HCT116 (cell line): ENCODE data around the gene DLG5. TPM values are rescaled to one million over a fixed set of nuclear protein-coding genes. Genes with fewer than 3 reads are reported as not detected.
"Not testable (repeated sequence)": the region's sequence is repeated elsewhere in the genome, so short reads cannot be mapped to it uniquely, and the experiment has no call there.

ENCODE experiments used
- ATAC-seq: fragments of 200-7000 bp; cut with Tn5 transposase; 2 replicates; pipeline ENCODE4 v1.9.1; 2020; ENCODE audit warnings: mild to moderate bottlenecking, moderate library complexity
- BruUV-seq: library from RNA; stranded (reverse); fragments of 400-500 nt; replicated peaks from 2 replicates; lab custom pipeline; 2021; lab: Mats Ljungman, UMichigan
- CTCF ChIA-PET: fragments of 300-600 bp; sonication (Branson Sonifier 250); formaldehyde crosslinking; loops from one replicate; lab custom pipeline; 2021; ENCODE audit warnings: antibody characterized with exemption; lab: Charles Lee
- POLR2A ChIA-PET: fragments of 300-600, 350-600 bp; sonication (Branson Sonifier 250); formaldehyde crosslinking; loops from one replicate; lab custom pipeline; 2021; ENCODE audit warnings: antibody characterized with exemption; lab: Charles Lee
- RAD21 ChIA-PET, 2 experiments: fragments of 300-600 bp; sonication (Branson Sonifier 250); formaldehyde crosslinking; loops; one replicate each; lab custom pipeline; 2023; ENCODE audit warnings: low total read pairs in 2 of 2; ENCODE audit not compliant: uncharacterized antibody in 2 of 2, unreplicated experiment in 2 of 2, low non-redundant PET in 1 of 2; lab: Charles Lee
- DNase-seq: peaks from one replicate; pipeline ENCODE4 v3.0.0-alpha.2; 2010; ENCODE audit warnings: low read depth, low spot score
- H2AFZ ChIP-seq: fragments of 200-600 bp; shearing (Covaris generic), sonication (generic); 2 replicates; pipeline ENCODE4 v1.6.1; 2017; ENCODE audit warnings: low read depth, mixed run types, mixed read lengths, antibody characterized with exemption, low read length; ENCODE audit not compliant: poor library complexity, severe bottlenecking
- H3K27ac ChIP-seq: 2 replicates; pipeline ENCODE4 v1.5.1; 2012; ENCODE audit warnings: low read depth, low read length
- H3K27me3 ChIP-seq: fragments of 200-600 bp; sonication (generic); 2 replicates; pipeline ENCODE4 v1.6.1; 2016; ENCODE audit warnings: mixed run types, low read length, mixed read lengths; ENCODE audit not compliant: insufficient read depth
- H3K36me3 ChIP-seq, 2 experiments: fragments of 200-500 bp in 1 of 2; fragments of 200-600 bp in 1 of 2; sonication (Bioruptor generic) in 1 of 2; sonication (generic) in 1 of 2; 2 replicates each; pipeline versions ENCODE4 v1.5.1 to v1.6.1; 2014 to 2016; ENCODE audit warnings: low read length in 2 of 2, inconsistent platforms in 1 of 2, mixed read lengths in 1 of 2, mixed run types in 1 of 2; ENCODE audit not compliant: insufficient read depth in 2 of 2, control insufficient read depth in 1 of 2
- H3K4me1 ChIP-seq, 2 experiments: fragments of 200-600 bp in 1 of 2; sonication (generic) in 1 of 2; 2 replicates each; pipeline versions ENCODE4 v1.5.1 to v1.6.1; 2012 to 2017; ENCODE audit warnings: low read length in 2 of 2, inconsistent platforms in 1 of 2, mild to moderate bottlenecking in 1 of 2, mixed read lengths in 1 of 2, mixed run types in 1 of 2, moderate library complexity in 1 of 2; ENCODE audit not compliant: insufficient read depth in 2 of 2, control insufficient read depth in 1 of 2
- H3K4me2 ChIP-seq: fragments of 200-600 bp; sonication (generic); 2 replicates; pipeline ENCODE4 v1.6.1; 2017; ENCODE audit warnings: mixed run types, low read length, mixed read lengths
- H3K4me3 ChIP-seq, 2 experiments: fragments of 200-600 bp in 1 of 2; sonication (generic) in 1 of 2; replicated peaks in 1 of 2; 2 replicates each; pipeline ENCODE4 v1.5.1; 2011 to 2016; ENCODE audit warnings: low read length in 2 of 2, control low read depth in 1 of 2, low read depth in 1 of 2, mild to moderate bottlenecking in 1 of 2, mixed read lengths in 1 of 2, mixed run types in 1 of 2
- H3K79me2 ChIP-seq: fragments of 200-600 bp; sonication (generic); 2 replicates; pipeline ENCODE4 v1.6.1; 2017; ENCODE audit warnings: mild to moderate bottlenecking, mixed run types, low read length, moderate library complexity, mixed read lengths; ENCODE audit not compliant: insufficient read depth
- H3K9ac ChIP-seq: fragments of 200-600 bp; sonication (generic); 2 replicates; pipeline ENCODE4 v1.6.1; 2016; ENCODE audit warnings: low read length, mixed read lengths
- H3K9me2 ChIP-seq: fragments of 200-600 bp; sonication (generic), shearing (Covaris generic); 2 replicates; pipeline ENCODE4 v1.6.1; 2017; ENCODE audit warnings: mixed run types, mild to moderate bottlenecking, moderate library complexity; ENCODE audit not compliant: insufficient read depth
- H3K9me3 ChIP-seq, 2 experiments: fragments of 200-500 bp in 1 of 2; fragments of 200-600 bp in 1 of 2; sonication (Bioruptor generic) in 1 of 2; sonication (generic) in 1 of 2; 2 replicates each; pipeline ENCODE4 v1.6.1; 2014 to 2017; ENCODE audit warnings: low read length in 2 of 2, mixed read lengths in 2 of 2, inconsistent platforms in 1 of 2, low read depth in 1 of 2, mild to moderate bottlenecking in 1 of 2, mixed run types in 1 of 2, moderate library complexity in 1 of 2; ENCODE audit not compliant: control insufficient read depth in 1 of 2, insufficient read depth in 1 of 2
- H4K20me1 ChIP-seq: fragments of 200-600 bp; sonication (generic), shearing (Covaris generic); 2 replicates; pipeline ENCODE4 v1.6.1; 2017; ENCODE audit warnings: mixed run types, mild to moderate bottlenecking, moderate library complexity; ENCODE audit not compliant: insufficient read depth
- ATF3 ChIP-seq: IDR thresholded peaks from 2 replicates; pipeline ENCODE4 v1.6.1; 2012
- CEBPB ChIP-seq: IDR thresholded peaks from 2 replicates; pipeline ENCODE4 v1.6.1; 2012; ENCODE audit warnings: low read depth
- CTCF ChIP-seq, 3 experiments: fragments of 200-600 bp in 1 of 3; sonication (generic) in 1 of 3; IDR thresholded peaks in 2 of 3; conservative IDR thresholded peaks in 1 of 3; 2 replicates each; pipeline ENCODE4 v1.5.1; 2012 to 2017; ENCODE audit warnings: low read depth in 2 of 3, low read length in 2 of 3, antibody characterized with exemption in 1 of 3, borderline replicate concordance in 1 of 3, control low read depth in 1 of 3, mild to moderate bottlenecking in 1 of 3, mixed read lengths in 1 of 3, mixed run types in 1 of 3, moderate library complexity in 1 of 3; ENCODE audit not compliant: insufficient read depth in 1 of 3
- ELF1 ChIP-seq: IDR thresholded peaks from 2 replicates; pipeline ENCODE4 v1.6.1; 2012; ENCODE audit warnings: low read depth, borderline replicate concordance
- POLR2A ChIP-seq: IDR thresholded peaks from 2 replicates; pipeline ENCODE4 v1.7.0; 2011; ENCODE audit warnings: borderline replicate concordance; ENCODE audit not compliant: insufficient read depth, insufficient read length; ENCODE audit errors: extremely low read depth
- POLR2AphosphoS5 ChIP-seq: IDR thresholded peaks from 2 replicates; pipeline ENCODE4 v1.6.1; 2011; ENCODE audit warnings: mild to moderate bottlenecking, low read depth, low read length, moderate library complexity
- RAD21 ChIP-seq: IDR thresholded peaks from 2 replicates; pipeline ENCODE4 v1.6.1; 2012; ENCODE audit warnings: low read depth, mild to moderate bottlenecking
- SIN3A ChIP-seq: IDR thresholded peaks from 2 replicates; pipeline ENCODE4 v1.6.1; 2012; ENCODE audit warnings: low read depth
- SP1 ChIP-seq: IDR thresholded peaks from 2 replicates; pipeline ENCODE4 v1.6.1; 2012; ENCODE audit warnings: low read depth
- SRF ChIP-seq: IDR thresholded peaks from 2 replicates; pipeline ENCODE4 v1.6.1; 2012; ENCODE audit warnings: low read depth
- ZNF274 ChIP-seq: fragments of 200-500 bp; sonication (Bioruptor generic); IDR thresholded peaks from 2 replicates; pipeline ENCODE4 v1.6.1; 2014; ENCODE audit warnings: mild to moderate bottlenecking, low read depth, low read length, inconsistent platforms
- intact Hi-C: fragments of 100-400 bp; cut with micrococcal nuclease; formaldehyde crosslinking; loops from 2 replicates; pipeline ENCODE4 v1.10.0; 2022
- total RNA-seq: library from RNA; stranded (reverse); gene quantifications from one replicate; pipeline ENCODE4 v1.2.1, GENCODE V29; 2021; ENCODE audit not compliant: unreplicated experiment

DLG5 gene
- total RNA-seq, 1 experiment from 2014 or later, result 44.8 TPM

- BruUV-seq, H3K9me2 ChIP-seq, H2AFZ ChIP-seq, POLR2A ChIA-PET, H3K79me2 ChIP-seq, H3K36me3 ChIP-seq, H3K27ac ChIP-seq, RAD21 ChIA-PET, H3K4me1 ChIP-seq, ATAC-seq, H3K9me3 ChIP-seq, H3K9ac ChIP-seq, H3K27me3 ChIP-seq, H3K4me3 ChIP-seq, H3K4me2 ChIP-seq, CTCF ChIA-PET, DNase-seq, H4K20me1 ChIP-seq: not testable (repeated sequence)
- intact Hi-C loops, result loop anchor here (5.0 kb wide), 1 partner anchor 586 kb away; no protein-coding TSS in a partner anchor
Measured at GRCh38 chr10:77758406-77758805, 168.1 kb downstream of the DLG5 start.

GRCh38 chr10:77756319-77757232, 170.0 kb downstream of the DLG5 start:
- intact Hi-C loops, result loop anchor here (1.0 to 5.0 kb wide), 2 partner anchors 41 to 584 kb away; no protein-coding TSS in a partner anchor
- Histone ChIP-seq H2AFZ (no peak overlapping the region), H3K79me2 (no peaks in the 10 kb centered on the region), H3K4me1 (no peaks in the 10 kb centered on the region), H3K9me2 (no peaks in the 10 kb centered on the region), H3K27ac (no peak overlapping the region), H3K9ac (no peak overlapping the region), H3K36me3 (no peaks in the 10 kb centered on the region), H3K27me3 (no peaks in the 10 kb centered on the region), H3K4me2 (no peak overlapping the region), H3K4me3 (no peak overlapping the region), H3K9me3 (no peaks in the 10 kb centered on the region), H4K20me1 (no peaks in the 10 kb centered on the region)
- POLR2A ChIA-PET, result no interaction called here
- ATAC-seq (peak; percentile 99), DNase-seq (peak; percentile 47)
- RAD21 ChIA-PET, result interaction anchor here (0.6 to 1.1 kb wide), 3 partner anchors 69 to 583 kb away, joined by 3 read pairs; no protein-coding TSS in a partner anchor
- CTCF ChIA-PET, result interaction anchor here (0.6 to 1.8 kb wide), 13 partner anchors 12 to 592 kb away, joined by 3 to 50 read pairs (median 3); no protein-coding TSS in a partner anchor
- TF ChIP-seq POLR2A (no peak), ZNF274 (no peak), POLR2AphosphoS5 (no peak), CTCF (IDR thresholded peaks at IDR 0.05 in 2 of 3, conservative IDR thresholded peaks at IDR 0.05 in 1 of 3; ENCODE audit: borderline replicate concordance in 1 of 3, insufficient read depth in 1 of 3, low read depth in 2 of 3, low read length in 2 of 3) (peak; percentile 77 to 92 (median 81); a peak in 5 of 6 replicates), SP1 (no peak), ATF3 (no peak), ELF1 (no peak), RAD21 (peak; percentile 81), SIN3A (no peak), SRF (no peak), CEBPB (no peak)
- BruUV-seq, result no TSS peak
